Measurements from ENCODE around the gene MED12L.

The MED12L gene

GRCh38 chr3:151483961-151484520 is 398.6 kb downstream of the MED12L start:
- no peaks in the 10 kb centered on the region for H3K4me1 ChIP-seq (ENCODE audit: control insufficient read depth, insufficient read depth, low read length, poor library complexity, severe bottlenecking)
- no peaks in the 10 kb centered on the region for H3K9me3 ChIP-seq (ENCODE audit: control insufficient read depth, low read length)
- no peaks in the 10 kb centered on the region for H3K36me3 ChIP-seq (ENCODE audit: control insufficient read depth, insufficient read depth, low read length)

More at GRCh38 chr3:151483961-151484520, 398.6 kb downstream of the MED12L start:
- no peak for DNase-seq
- Histone ChIP-seq H3K4me3 (ENCODE audit: insufficient read depth, low read depth, low read length, poor library complexity, severe bottlenecking) (no peak overlapping the region), H3K27me3 (replicated peaks; ENCODE audit: control insufficient read depth, insufficient read depth, low read length, poor library complexity, severe bottlenecking) (no peaks in the 10 kb centered on the region), H3K27ac (ENCODE audit: insufficient read depth, low read length, poor library complexity, severe bottlenecking) (no peak overlapping the region)
